ENCODE data around the gene NDUFC1. TPM values are rescaled to one million over a fixed set of nuclear protein-coding genes. Genes with fewer than 3 reads are reported as not detected.

NDUFC1 gene
- total and polyA plus RNA-seq, 2 donors (not counting 1 experiment from before 2014, with no cell fraction given): 16.9 to 19.1 TPM

GRCh38 chr4:139243448-139244365, 58.6 kb downstream of the NDUFC1 start:
- DNase-seq (no peak), ATAC-seq (ENCODE audit: low read depth) (no peak)
- no peaks in the 10 kb centered on the region for H3K79me2 ChIP-seq (ENCODE audit: control insufficient read depth, insufficient read depth, low read length)
- intact Hi-C loops (cut with micrococcal nuclease): no loop called here
- Mint-ChIP-seq H3K27me3 (no peaks in the 10 kb centered on the region), H3K4me1 (peaks cover 5% of the 10 kb centered on the region), H3K4me3 (no peak overlapping the region), H3K27ac (no peak overlapping the region), H3K9me3 (ENCODE audit: insufficient read depth) (no peaks in the 10 kb centered on the region)
- no peaks in the 10 kb centered on the region for H4K20me1 ChIP-seq (ENCODE audit: control insufficient read depth, insufficient read depth, low read length, poor library complexity, severe bottlenecking)
- WGBS (ENCODE audit: insufficient coverage): 100% methylated on average over 2 of the region's 12 CpGs
- ChIA-PET POLR2A (no interaction called here), CTCF (interaction anchor here (0.5 kb wide), 1 partner anchor 146 kb away, joined by 3 read pairs; no protein-coding TSS in a partner anchor)
- TF ChIP-seq CTCF (IDR thresholded peaks at IDR 0.05) (no peak), EZH2 (IDR thresholded peaks at IDR 0.05; ENCODE audit: borderline replicate concordance, insufficient read depth, low read depth, low read length, poor library complexity, severe bottlenecking) (no peak)
- no peak overlapping the region for H3K4me3 ChIP-seq (ENCODE audit: control extremely low read depth in 1 of 5, extremely low read depth in 1 of 5, insufficient read depth in 1 of 5, low read depth in 2 of 5, low read length in 4 of 5)
- no peak overlapping the region for H3K4me2 ChIP-seq (replicated peaks; ENCODE audit: low read depth, low read length, poor library complexity, severe bottlenecking)
- no peak overlapping the region for H3K9ac ChIP-seq (ENCODE audit: low read length)
- no peak overlapping the region for H2AFZ ChIP-seq (ENCODE audit: insufficient read depth, low read depth, low read length, poor library complexity, severe bottlenecking)
- peaks cover 0 to 11% (median 3%) of the 10 kb centered on the region in 3 donors for H3K9me3 ChIP-seq (ENCODE audit: control extremely low read depth in 1 of 3, control insufficient read depth in 2 of 3, insufficient read depth in 1 of 3, low read length in 2 of 3)
- no peaks in the 10 kb centered on the region for H3K36me3 ChIP-seq (replicated peaks in 1 of 2; ENCODE audit: control extremely low read depth in 1 of 2, control insufficient read depth in 1 of 2, extremely low read depth in 1 of 2, insufficient read depth in 2 of 2, low read length in 1 of 2)
- no peaks in the 10 kb centered on the region for H3K27me3 ChIP-seq (replicated peaks in 1 of 4; ENCODE audit: control extremely low read depth in 1 of 4, control insufficient read depth in 3 of 4, insufficient read depth in 4 of 4, low read length in 3 of 4)
- H3K4me1 ChIP-seq (ENCODE audit: control insufficient read depth in 2 of 2, insufficient read depth in 2 of 2, low read length in 2 of 2): peaks cover 0 to 7% of the 10 kb centered on the region in 2 donors
- H3K27ac ChIP-seq (ENCODE audit: low read length in 2 of 2): no peak overlapping the region

- Histone ChIP-seq H3K4me1 (ENCODE audit: control insufficient read depth in 2 of 2, insufficient read depth in 2 of 2, low read length in 2 of 2) (peaks cover 7 to 15% of the 10 kb centered on the region in 2 donors), H3K9me3 (ENCODE audit: control extremely low read depth in 1 of 3, control insufficient read depth in 2 of 3, insufficient read depth in 1 of 3, low read length in 2 of 3) (peaks cover 0 to 16% (median 3%) of the 10 kb centered on the region in 3 donors), H2AFZ (ENCODE audit: insufficient read depth, low read depth, low read length, poor library complexity, severe bottlenecking) (no peak overlapping the region), H4K20me1 (ENCODE audit: control insufficient read depth, insufficient read depth, low read length, poor library complexity, severe bottlenecking) (no peaks in the 10 kb centered on the region), H3K27me3 (replicated peaks in 1 of 4; ENCODE audit: control extremely low read depth in 1 of 4, control insufficient read depth in 3 of 4, insufficient read depth in 4 of 4, low read length in 3 of 4) (no peaks in the 10 kb centered on the region), H3K36me3 (replicated peaks in 1 of 2; ENCODE audit: control extremely low read depth in 1 of 2, control insufficient read depth in 1 of 2, extremely low read depth in 1 of 2, insufficient read depth in 2 of 2, low read length in 1 of 2) (no peaks in the 10 kb centered on the region), H3K4me2 (replicated peaks; ENCODE audit: low read depth, low read length, poor library complexity, severe bottlenecking) (no peak overlapping the region), H3K27ac (ENCODE audit: low read length in 2 of 2) (no peak overlapping the region), H3K79me2 (ENCODE audit: control insufficient read depth, insufficient read depth, low read length) (no peaks in the 10 kb centered on the region), H3K4me3 (ENCODE audit: control extremely low read depth in 1 of 5, extremely low read depth in 1 of 5, insufficient read depth in 1 of 5, low read depth in 2 of 5, low read length in 4 of 5) (no peak overlapping the region), H3K9ac (ENCODE audit: low read length) (no peak overlapping the region)
- ChIA-PET POLR2A (no interaction called here), CTCF (no interaction called here)
- peaks cover 11% of the 10 kb centered on the region for H3K4me1 Mint-ChIP-seq
- H3K27ac Mint-ChIP-seq: no peak overlapping the region
- H3K9me3 Mint-ChIP-seq (ENCODE audit: insufficient read depth): no peaks in the 10 kb centered on the region
- no CpG with 5 or more reads among the region's 2 CpGs for WGBS (ENCODE audit: insufficient coverage)
- DNase-seq (no peak), ATAC-seq (ENCODE audit: low read depth) (no peak)
- intact Hi-C loops (cut with micrococcal nuclease): no loop called here
- no peaks in the 10 kb centered on the region for H3K27me3 Mint-ChIP-seq
- no peak for TF ChIP-seq EZH2 (IDR thresholded peaks at IDR 0.05; ENCODE audit: borderline replicate concordance, insufficient read depth, low read depth, low read length, poor library complexity, severe bottlenecking)
- TF ChIP-seq CTCF (IDR thresholded peaks at IDR 0.05): no peak
- H3K4me3 Mint-ChIP-seq: no peak overlapping the region
Observed at GRCh38 chr4:139242511-139243051, 59.7 kb downstream of the NDUFC1 start.
